B cell (primary cell): ENCODE data around the gene EFNA1. TPM values are rescaled to one million over a fixed set of nuclear protein-coding genes. Genes with fewer than 3 reads are reported as not detected.

ENCODE experiments used
- ATAC-seq: fragments of 200-7000 bp; cut with Tn5 transposase; one replicate; pipeline ENCODE4 v1.10.0; 2021; ENCODE audit warnings: low read depth, mild to moderate bottlenecking, moderate number of reproducible peaks, moderate library complexity
- CTCF ChIA-PET: fragments of 350-600 bp; sonication (Branson Sonifier 250); formaldehyde crosslinking; loops from one replicate; lab custom pipeline; 2021; ENCODE audit warnings: antibody characterized with exemption, inconsistent platforms; lab: Charles Lee
- POLR2A ChIA-PET: fragments of 350-600 bp; sonication (Branson Sonifier 250); formaldehyde crosslinking; loops from one replicate; lab custom pipeline; 2021; ENCODE audit warnings: antibody characterized with exemption; lab: Charles Lee
- DNase-seq: peaks from one replicate; pipeline ENCODE4 v3.0.0; 2013
- H2AFZ ChIP-seq: 2 replicates; pipeline ENCODE4 v1.6.1; 2012; ENCODE audit warnings: mild to moderate bottlenecking, low read depth, low read length; ENCODE audit not compliant: insufficient read depth, poor library complexity, severe bottlenecking
- H3K27ac ChIP-seq, 2 donors: 1 replicate in 1 of 2; 2 replicates in 1 of 2; pipeline ENCODE4 v1.5.1; 2012 to 2013; ENCODE audit warnings: low read length in 2 of 2, mild to moderate bottlenecking in 2 of 2, moderate library complexity in 1 of 2
- H3K27me3 ChIP-seq, 4 experiments: fragments of 200-600 bp in 1 of 4; sonication (generic) in 1 of 4; replicated peaks in 1 of 4; 1 replicate in 2 of 4; 2 replicates in 2 of 4; pipeline versions ENCODE4 v1.6.1 to v1.7.0; 2013 to 2016; ENCODE audit warnings: low read length in 3 of 4, mild to moderate bottlenecking in 2 of 4, mixed read lengths in 1 of 4, moderate library complexity in 1 of 4; ENCODE audit not compliant: insufficient read depth in 4 of 4, control insufficient read depth in 3 of 4; ENCODE audit errors: control extremely low read depth in 1 of 4
- H3K36me3 ChIP-seq, 2 experiments: replicated peaks in 1 of 2; 1 replicate in 1 of 2; 2 replicates in 1 of 2; pipeline versions ENCODE4 v1.6.1 to v1.7.1; 2013; ENCODE audit warnings: low read length in 1 of 2; ENCODE audit not compliant: insufficient read depth in 2 of 2, control insufficient read depth in 1 of 2; ENCODE audit errors: control extremely low read depth in 1 of 2, extremely low read depth in 1 of 2
- H3K4me1 ChIP-seq, 2 donors: fragments of 200-600 bp in 1 of 2; sonication (generic) in 1 of 2; 1 replicate in 1 of 2; 2 replicates in 1 of 2; pipeline versions ENCODE4 v1.5.1 to v1.6.1; 2013 to 2017; ENCODE audit warnings: low read length in 2 of 2; ENCODE audit not compliant: control insufficient read depth in 2 of 2, insufficient read depth in 2 of 2
- H3K4me2 ChIP-seq: replicated peaks from 2 replicates; pipeline ENCODE3; 2012; ENCODE audit warnings: mild to moderate bottlenecking, low read depth, low read length; ENCODE audit not compliant: poor library complexity, severe bottlenecking
- H3K4me3 ChIP-seq, 5 experiments: fragments of 200-600 bp in 1 of 5; sonication (generic) in 1 of 5; 1 replicate in 3 of 5; 2 replicates in 2 of 5; pipeline versions ENCODE4 v1.5.1 to v1.7.0; 2011 to 2016; ENCODE audit warnings: low read length in 4 of 5, mild to moderate bottlenecking in 4 of 5, low read depth in 2 of 5, control low read depth in 1 of 5, moderate library complexity in 1 of 5; ENCODE audit not compliant: insufficient read depth in 1 of 5; ENCODE audit errors: control extremely low read depth in 1 of 5, extremely low read depth in 1 of 5
- H3K79me2 ChIP-seq: fragments of 200-600 bp; sonication (generic); one replicate; pipeline ENCODE4 v1.6.0; 2016; ENCODE audit warnings: low read length; ENCODE audit not compliant: control insufficient read depth, insufficient read depth
- H3K9ac ChIP-seq: fragments of 200-600 bp; sonication (generic); 2 replicates; pipeline ENCODE4 v1.6.1; 2017; ENCODE audit warnings: mild to moderate bottlenecking, low read length, moderate library complexity
- H3K9me3 ChIP-seq, 3 donors: one replicate each; pipeline versions ENCODE4 v1.6.1 to v1.7.1; 2013; ENCODE audit warnings: low read length in 2 of 3; ENCODE audit not compliant: control insufficient read depth in 2 of 3, insufficient read depth in 1 of 3; ENCODE audit errors: control extremely low read depth in 1 of 3
- H4K20me1 ChIP-seq: 2 replicates; pipeline ENCODE4 v1.6.0; 2012; ENCODE audit warnings: mild to moderate bottlenecking, low read length; ENCODE audit not compliant: insufficient read depth, control insufficient read depth, poor library complexity, severe bottlenecking
- H3K27ac Mint-ChIP-seq: one replicate; pipeline ENCODE4 v1.8.0; 2021; ENCODE audit warnings: mixed read lengths
- H3K27me3 Mint-ChIP-seq: one replicate; pipeline ENCODE4 v1.8.0; 2021; ENCODE audit warnings: mixed read lengths
- H3K4me1 Mint-ChIP-seq: one replicate; pipeline ENCODE4 v1.8.0; 2021; ENCODE audit warnings: mixed read lengths
- H3K4me3 Mint-ChIP-seq: one replicate; pipeline ENCODE4 v1.8.0; 2021; ENCODE audit warnings: mixed read lengths
- H3K9me3 Mint-ChIP-seq: one replicate; pipeline ENCODE4 v1.8.0; 2022; ENCODE audit warnings: mixed read lengths; ENCODE audit not compliant: insufficient read depth
- EZH2 ChIP-seq: IDR thresholded peaks from 2 replicates; pipeline ENCODE4 v1.6.1; 2012; ENCODE audit warnings: borderline replicate concordance, low read depth, mild to moderate bottlenecking, moderate library complexity, low read length; ENCODE audit not compliant: insufficient read depth, poor library complexity, severe bottlenecking
- WGBS: methylation state at CpG from one replicate; pipeline ENCODE4 v1.1.5; 2013; ENCODE audit warnings: missing lambda C conversion rate; ENCODE audit not compliant: insufficient coverage; 5-methylcytosine and 5-hydroxymethylcytosine counted together
- intact Hi-C: fragments of 100-400 bp; cut with micrococcal nuclease; formaldehyde crosslinking; loops from one replicate; pipeline ENCODE4 v1.10.0; 2022
- polyA plus RNA-seq: library from polyadenylated mRNA; depleted of rRNA; stranded (reverse); fragments of >200 nt; gene quantifications from 2 replicates; pipeline ENCODE4 v1.2.3, GENCODE V29; 2012
- total RNA-seq, 2 donors: library from RNA; stranded (reverse); fragments of 120-200 nt in 1 of 2; gene quantifications; 1 replicate in 1 of 2; 2 replicates in 1 of 2; pipeline versions ENCODE4 v1.2.3 to v1.2.4, GENCODE V29; 2013 to 2022
- TF ChIP-seq, protein P1 (sequence below): fragments of 200-600 bp; IDR thresholded peaks from one replicate; pipeline ENCODE4 v1.8.0; 2022; ENCODE audit warnings: antibody characterized with exemption, mild to moderate bottlenecking

EFNA1 gene
- total and polyA plus RNA-seq, 2 donors (not counting 1 experiment from before 2014, with no cell fraction given), result 0.28 TPM; not detected in 1

DNA sequence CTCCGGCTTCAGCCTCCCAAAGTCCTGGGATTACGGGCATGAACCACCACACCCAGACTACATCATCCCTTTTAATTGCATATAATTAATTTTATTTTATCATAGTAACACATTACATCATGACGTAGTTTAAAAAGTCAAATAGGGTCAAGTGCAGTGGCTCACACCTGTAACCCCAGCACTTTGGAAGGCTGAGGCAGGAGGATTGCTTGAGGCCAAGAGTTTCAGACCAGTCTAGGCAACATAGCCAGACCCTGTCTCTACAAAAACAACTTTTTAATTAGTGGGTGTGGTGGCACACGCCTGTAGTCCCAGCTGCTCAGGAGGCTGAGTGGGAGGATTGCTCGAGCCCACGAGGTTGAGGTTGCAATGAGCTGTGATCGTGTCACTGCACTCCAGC is 28.3 kb upstream of the EFNA1 start:
- POLR2A ChIA-PET, result no interaction called here
- no peaks in the 10 kb centered on the region for H3K9me3 Mint-ChIP-seq
- intact Hi-C loops, result no loop called here
- no peak for TF ChIP-seq EZH2
- TF ChIP-seq, protein P1, sequence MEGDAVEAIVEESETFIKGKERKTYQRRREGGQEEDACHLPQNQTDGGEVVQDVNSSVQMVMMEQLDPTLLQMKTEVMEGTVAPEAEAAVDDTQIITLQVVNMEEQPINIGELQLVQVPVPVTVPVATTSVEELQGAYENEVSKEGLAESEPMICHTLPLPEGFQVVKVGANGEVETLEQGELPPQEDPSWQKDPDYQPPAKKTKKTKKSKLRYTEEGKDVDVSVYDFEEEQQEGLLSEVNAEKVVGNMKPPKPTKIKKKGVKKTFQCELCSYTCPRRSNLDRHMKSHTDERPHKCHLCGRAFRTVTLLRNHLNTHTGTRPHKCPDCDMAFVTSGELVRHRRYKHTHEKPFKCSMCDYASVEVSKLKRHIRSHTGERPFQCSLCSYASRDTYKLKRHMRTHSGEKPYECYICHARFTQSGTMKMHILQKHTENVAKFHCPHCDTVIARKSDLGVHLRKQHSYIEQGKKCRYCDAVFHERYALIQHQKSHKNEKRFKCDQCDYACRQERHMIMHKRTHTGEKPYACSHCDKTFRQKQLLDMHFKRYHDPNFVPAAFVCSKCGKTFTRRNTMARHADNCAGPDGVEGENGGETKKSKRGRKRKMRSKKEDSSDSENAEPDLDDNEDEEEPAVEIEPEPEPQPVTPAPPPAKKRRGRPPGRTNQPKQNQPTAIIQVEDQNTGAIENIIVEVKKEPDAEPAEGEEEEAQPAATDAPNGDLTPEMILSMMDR, result no peak
- DNase-seq (no peak), ATAC-seq (no peak)
- Histone ChIP-seq H3K4me3 (no peak overlapping the region), H4K20me1 (no peaks in the 10 kb centered on the region), H3K9me3 (peaks cover 0 to 3% (median 0%) of the 10 kb centered on the region in 3 donors), H2AFZ (no peak overlapping the region), H3K4me1 (peaks cover 1 to 2% of the 10 kb centered on the region in 2 donors), H3K27ac (no peak overlapping the region), H3K9ac (no peak overlapping the region), H3K36me3 (no peaks in the 10 kb centered on the region), H3K4me2 (no peak overlapping the region), H3K79me2 (no peaks in the 10 kb centered on the region), H3K27me3 (peaks cover 0 to 5% (median 3%) of the 10 kb centered on the region in 4 experiments)
- H3K4me1 Mint-ChIP-seq, result no peaks in the 10 kb centered on the region
- CTCF ChIA-PET, result interaction anchor here (1.4 to 3.0 kb wide), 2 partner anchors 68 to 73 kb away, joined by 5 to 11 read pairs; partner anchors contain the start of gene KRTCAP2
- no peak overlapping the region for H3K4me3 Mint-ChIP-seq
- H3K27ac Mint-ChIP-seq, result no peak overlapping the region
- WGBS, result 74% methylated on average over 4 of the region's 7 CpGs
- peaks cover 12% of the 10 kb centered on the region for H3K27me3 Mint-ChIP-seq

DNA sequence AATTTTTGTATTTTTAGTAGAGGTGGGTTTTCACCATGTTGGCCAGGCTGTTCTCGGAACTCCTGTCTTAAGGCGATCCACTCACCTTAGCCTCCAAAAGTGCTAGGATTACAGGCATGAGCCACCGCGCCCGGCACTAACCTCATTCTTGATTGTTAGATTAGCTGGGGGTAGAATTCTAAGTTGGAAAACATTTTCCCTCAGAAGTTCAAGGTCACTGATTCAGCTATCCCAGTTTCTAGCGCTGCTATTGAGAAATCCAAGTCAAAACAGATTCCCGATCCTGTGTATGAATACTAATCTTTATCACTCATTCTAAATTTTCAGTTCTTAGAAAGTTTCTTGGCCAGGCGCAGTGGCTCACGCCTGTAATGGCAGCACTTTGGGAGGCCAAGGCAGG is 24.4 kb upstream of the EFNA1 start:
- Mint-ChIP-seq H3K27ac (no peak overlapping the region), H3K4me3 (no peak overlapping the region), H3K27me3 (no peaks in the 10 kb centered on the region), H3K4me1 (no peaks in the 10 kb centered on the region), H3K9me3 (no peaks in the 10 kb centered on the region)
- Histone ChIP-seq H3K9ac (no peak overlapping the region), H3K27me3 (no peaks in the 10 kb centered on the region), H3K9me3 (no peaks in the 10 kb centered on the region), H3K4me2 (no peak overlapping the region), H4K20me1 (no peaks in the 10 kb centered on the region), H3K4me1 (no peaks in the 10 kb centered on the region), H3K27ac (no peak overlapping the region), H2AFZ (no peak overlapping the region), H3K79me2 (no peaks in the 10 kb centered on the region), H3K4me3 (no peak overlapping the region), H3K36me3 (no peaks in the 10 kb centered on the region)
- DNase-seq, result no peak
- POLR2A ChIA-PET, result no interaction called here
- TF ChIP-seq EZH2, result no peak
- TF ChIP-seq, protein P1, result no peak
- WGBS, result 0% methylated on average over 1 of the region's 9 CpGs
- CTCF ChIA-PET, result interaction anchor here (2.0 kb wide), 1 partner anchor 12 kb away, joined by 10 read pairs; no protein-coding TSS in a partner anchor
- ATAC-seq, result no peak
- intact Hi-C loops, result no loop called here
